ENCODE data around the gene TP53TG5. TPM values are rescaled to one million over a fixed set of nuclear protein-coding genes. Genes with fewer than 3 reads are reported as not detected.

The TP53TG5 gene
- total and polyA plus RNA-seq, 2 of the 8 experiments (the other 6 are each of a cell fraction or from before 2014, with no cell fraction given): not detected

- TF ChIP-seq CHD7 (IDR thresholded peaks at IDR 0.05; ENCODE audit: insufficient replicate concordance, low read length) (no peak), KDM5A (IDR thresholded peaks at IDR 0.05; ENCODE audit: low read length) (no peak), CBX8 (IDR thresholded peaks at IDR 0.05; ENCODE audit: borderline replicate concordance, low read depth, low read length) (no peak), SRF (IDR thresholded peaks at IDR 0.05; ENCODE audit: low read depth, low read length) (no peak), ASH2L (IDR thresholded peaks at IDR 0.05; ENCODE audit: low read length) (no peak), SP4 (IDR thresholded peaks at IDR 0.05; ENCODE audit: low read length) (no peak), RAD21 (IDR thresholded peaks at IDR 0.05 in 1 of 2, conservative IDR thresholded peaks at IDR 0.05 in 1 of 2; ENCODE audit: low read depth in 2 of 2, low read length in 2 of 2) (no peak), POU5F1 (IDR thresholded peaks at IDR 0.05; ENCODE audit: low read depth, low read length) (no peak), NRF1 (IDR thresholded peaks at IDR 0.05; ENCODE audit: low read depth, low read length) (no peak)
These were observed 16.3 kb upstream of the TP53TG5 start (continued) for GRCh38 chr20:45394221-45395113.

Data from H1 (cell line).